GM12892 (cell line): ENCODE results near the gene BLOC1S1.
A peak's percentile ranks its signal among the peaks of the same experiment; 100 is the strongest.

Experiments
- DNase-seq: peaks from one replicate; pipeline ENCODE4 v3.0.0; 2011; ENCODE audit not compliant: insufficient read length
- FAIRE-seq: peaks from 2 replicates; lab custom pipeline; 2011; peaks lifted over from hg19 to GRCh38; lab: Jason Lieb, UNC
- POLR2A ChIP-seq: IDR thresholded peaks from 2 replicates; pipeline ENCODE4 v1.6.1; 2011; ENCODE audit warnings: low read depth, low read length, control low read depth
- POLR2AphosphoS5 ChIP-seq: IDR thresholded peaks from 2 replicates; pipeline ENCODE4 v1.6.1; 2011; ENCODE audit warnings: low read depth, low read length, control low read depth
- TAF1 ChIP-seq: IDR thresholded peaks from 2 replicates; pipeline ENCODE4 v1.6.1; 2011; ENCODE audit warnings: low read depth, mild to moderate bottlenecking, control low read depth, low read length, borderline replicate concordance

The BLOC1S1 gene

DNA sequence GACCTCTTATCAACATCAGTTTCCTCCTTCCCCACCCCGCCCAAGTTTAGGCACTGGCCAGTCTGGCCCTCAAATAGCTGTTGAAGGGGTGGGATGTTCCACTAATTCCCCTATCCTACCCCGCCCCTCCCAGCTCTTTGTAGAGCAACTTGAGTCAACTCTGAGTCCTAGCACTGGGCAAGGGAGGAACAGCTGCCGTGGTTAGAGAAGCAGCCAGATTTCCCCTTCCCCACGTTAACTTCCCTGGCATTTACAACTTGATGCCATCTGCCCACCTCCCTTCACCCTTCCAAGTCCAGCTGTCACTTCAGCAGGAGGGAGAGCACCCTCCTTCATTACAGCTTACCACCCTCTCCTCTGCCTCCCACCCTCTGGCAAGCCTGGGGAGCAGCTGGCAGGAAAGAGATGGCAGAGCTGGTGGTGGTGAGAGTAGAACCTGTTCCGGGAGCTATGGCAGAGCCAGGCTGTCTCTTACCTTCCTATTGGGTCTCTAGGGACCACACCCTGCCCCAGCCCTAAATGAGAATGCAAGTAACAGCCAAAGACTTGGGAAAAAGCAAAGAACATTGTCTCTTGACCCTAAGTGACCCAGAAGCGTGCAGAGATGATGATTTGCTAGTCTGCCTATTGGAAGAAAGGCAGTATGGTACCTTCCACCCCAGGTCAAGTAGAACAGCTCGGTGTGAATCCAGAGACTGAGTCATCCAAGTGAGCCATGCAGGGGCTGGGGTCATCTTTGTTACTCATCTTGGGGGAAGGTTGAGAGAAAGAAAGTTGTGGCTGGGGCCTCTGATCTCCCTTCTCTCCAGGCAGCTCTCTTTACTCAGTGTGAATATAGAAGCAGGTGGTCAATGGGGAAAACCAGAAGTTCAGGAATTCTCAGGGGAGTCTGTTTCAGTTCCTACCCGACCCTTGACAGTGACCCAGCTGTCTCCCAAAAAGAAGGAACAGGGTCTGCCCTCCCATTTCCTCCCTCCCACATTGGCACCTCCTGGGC lies 1.5 kb downstream of the BLOC1S1 start:
- TF ChIP-seq TAF1 (no peak), POLR2A (no peak), POLR2AphosphoS5 (no peak)
- FAIRE-seq (no peak), DNase-seq (no peak)

DNA sequence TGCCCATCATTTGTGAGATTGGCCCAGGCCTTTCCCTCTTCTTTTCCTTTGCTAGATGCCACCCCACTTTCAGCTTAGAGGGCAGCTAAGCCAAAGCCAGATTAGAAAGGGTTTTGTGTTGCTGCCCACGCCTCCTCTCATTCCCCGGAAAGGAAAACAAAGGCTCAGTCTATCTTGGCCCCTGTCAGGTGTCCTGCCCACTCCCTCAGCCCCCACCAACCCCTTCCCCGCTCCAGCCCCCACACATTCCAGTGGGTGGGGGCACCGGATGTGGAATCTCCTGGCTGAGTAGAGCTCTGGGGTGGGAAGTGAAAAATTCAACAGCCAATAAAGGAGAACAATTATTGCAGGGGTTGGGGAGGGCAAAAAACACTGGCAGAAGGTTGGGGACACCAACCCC lies 2.2 kb downstream of the BLOC1S1 start:
- FAIRE-seq = no peak
- TF ChIP-seq POLR2A (no peak), TAF1 (no peak), POLR2AphosphoS5 (no peak)
- DNase-seq = no peak

DNA sequence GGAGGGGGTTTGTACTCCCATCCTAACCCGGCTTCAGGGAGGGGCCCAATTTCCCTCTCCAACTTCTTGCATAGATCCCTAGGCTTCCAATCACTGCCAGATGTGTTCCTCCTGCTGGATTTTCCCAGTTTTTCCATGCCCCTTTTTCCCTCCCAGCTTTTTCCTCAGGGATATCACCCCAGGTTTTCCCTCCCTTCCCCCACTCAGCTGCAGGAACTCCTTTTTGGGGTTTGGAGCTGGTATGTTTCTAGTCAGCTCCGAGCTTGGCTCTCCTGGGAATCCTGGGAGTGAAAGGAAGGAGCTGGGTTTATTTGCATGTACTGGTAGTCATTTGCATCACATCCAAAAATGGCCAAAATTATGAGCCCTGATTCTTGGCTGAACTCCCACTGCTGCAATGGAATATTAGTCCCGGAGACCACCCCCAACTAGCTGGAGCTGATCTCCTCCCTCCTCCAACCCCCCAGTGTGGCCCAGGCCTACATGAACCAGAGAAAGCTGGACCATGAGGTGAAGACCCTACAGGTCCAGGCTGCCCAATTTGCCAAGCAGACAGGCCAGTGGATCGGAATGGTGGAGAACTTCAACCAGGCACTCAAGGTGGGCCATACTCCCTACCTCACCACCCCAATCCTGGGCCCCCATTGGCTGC lies 2.9 kb downstream of the BLOC1S1 start:
- TF ChIP-seq POLR2AphosphoS5 (no peak), POLR2A (no peak), TAF1 (no peak)
- FAIRE-seq (no peak), DNase-seq (no peak)

DNA sequence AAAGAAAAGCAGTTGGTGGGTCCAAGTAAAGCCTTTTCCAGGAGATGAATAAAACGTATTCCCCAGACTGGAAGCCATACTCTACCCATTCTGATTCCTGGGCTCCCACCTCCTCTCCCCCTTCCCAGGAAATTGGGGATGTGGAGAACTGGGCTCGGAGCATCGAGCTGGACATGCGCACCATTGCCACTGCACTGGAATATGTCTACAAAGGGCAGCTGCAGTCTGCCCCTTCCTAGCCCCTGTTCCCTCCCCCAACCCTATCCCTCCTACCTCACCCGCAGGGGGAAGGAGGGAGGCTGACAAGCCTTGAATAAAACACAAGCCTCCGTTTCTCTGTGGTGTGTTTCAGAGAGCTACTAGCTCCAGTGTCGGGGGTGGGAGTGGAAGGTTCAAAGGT lies 3.5 kb downstream of the BLOC1S1 start:
- DNase-seq (no peak), FAIRE-seq (no peak)
- no peak for TF ChIP-seq POLR2AphosphoS5

DNA sequence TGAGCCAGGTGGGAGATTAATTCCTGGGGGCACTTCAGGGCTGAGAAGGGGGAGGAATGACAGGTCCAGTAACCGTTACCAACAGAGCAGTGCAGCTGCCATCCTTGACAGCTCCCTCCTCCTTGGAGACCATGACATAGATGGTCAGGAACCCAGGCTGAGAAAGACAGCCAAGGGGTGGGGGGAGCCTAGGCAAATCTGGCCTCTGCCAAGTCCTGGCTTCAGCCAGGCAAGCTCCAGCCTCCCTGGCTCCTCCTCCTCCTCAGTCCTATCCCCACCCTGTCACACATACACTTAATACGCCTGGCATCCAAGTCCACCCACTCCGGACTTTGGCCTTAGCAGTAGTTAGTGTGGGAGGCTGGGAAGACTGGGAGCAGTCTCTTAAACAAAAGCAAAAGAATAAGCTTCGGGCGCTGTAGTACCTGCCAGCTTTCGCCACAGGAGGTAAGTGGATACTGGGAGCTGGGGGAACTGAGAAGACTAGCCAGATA lies 4.3 kb downstream of the BLOC1S1 start, which contains the start of gene RDH5:
RDH5 (plus strand) TSS at position 323 of the 494 bp plus-strand sequence. CDS start 792 bp downstream, outside the sequence.
- no peak for FAIRE-seq
- TF ChIP-seq POLR2A (no peak), POLR2AphosphoS5 (no peak), TAF1 (no peak)
- no peak for DNase-seq

GRCh38 chr12:55720894-55721444 lies 5.1 kb downstream of the BLOC1S1 start:
- DNase-seq = no peak
- FAIRE-seq = no peak
- TF ChIP-seq POLR2AphosphoS5 = no peak
- no peak for TF ChIP-seq TAF1
- TF ChIP-seq POLR2A = no peak

- no peak for DNase-seq
- no peak for TF ChIP-seq POLR2A
- no peak for TF ChIP-seq TAF1
- TF ChIP-seq POLR2AphosphoS5 = no peak
- FAIRE-seq = no peak
Measured at GRCh38 chr12:55721601-55722213, 5.9 kb downstream of the BLOC1S1 start.

GRCh38 chr12:55722948-55723347 lies 7.1 kb downstream of the BLOC1S1 start:
- FAIRE-seq (no peak), DNase-seq (no peak)
- TF ChIP-seq POLR2AphosphoS5 = no peak
- no peak for TF ChIP-seq POLR2A
- no peak for TF ChIP-seq TAF1

DNA sequence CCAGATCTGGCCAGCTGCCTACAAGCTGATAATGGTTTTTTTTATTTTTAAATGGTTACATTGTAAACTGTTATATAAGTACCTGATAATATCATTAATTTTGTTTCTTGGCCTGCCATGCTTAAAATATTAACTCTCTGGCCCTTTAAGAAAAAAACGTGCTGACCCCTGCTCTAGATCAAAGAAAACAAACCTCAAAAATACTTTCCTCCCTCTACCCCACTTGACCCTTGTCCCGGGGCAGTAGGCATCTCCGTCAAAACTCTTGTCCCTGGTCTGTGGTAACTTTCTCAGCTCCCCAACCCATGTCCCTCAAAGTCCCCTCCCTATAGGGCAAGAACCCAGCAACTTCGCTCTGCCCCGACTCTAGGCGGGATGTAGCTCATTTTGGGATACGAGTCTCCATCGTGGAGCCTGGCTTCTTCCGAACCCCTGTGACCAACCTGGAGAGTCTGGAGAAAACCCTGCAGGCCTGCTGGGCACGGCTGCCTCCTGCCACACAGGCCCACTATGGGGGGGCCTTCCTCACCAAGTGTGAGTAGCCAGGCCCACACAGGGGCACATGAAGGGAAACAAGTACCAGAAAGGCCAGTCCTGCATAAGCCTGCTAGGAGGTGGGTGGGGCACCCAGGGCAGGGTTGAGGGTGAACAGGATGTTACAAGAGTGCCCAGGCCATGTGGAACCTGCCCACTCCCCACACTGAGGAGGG lies 7.8 kb downstream of the BLOC1S1 start:
- FAIRE-seq = no peak
- DNase-seq = no peak
- no peak for TF ChIP-seq POLR2AphosphoS5
- peak; percentile 31; the same call in 1 of the 2 replicates for TF ChIP-seq POLR2A

DNA sequence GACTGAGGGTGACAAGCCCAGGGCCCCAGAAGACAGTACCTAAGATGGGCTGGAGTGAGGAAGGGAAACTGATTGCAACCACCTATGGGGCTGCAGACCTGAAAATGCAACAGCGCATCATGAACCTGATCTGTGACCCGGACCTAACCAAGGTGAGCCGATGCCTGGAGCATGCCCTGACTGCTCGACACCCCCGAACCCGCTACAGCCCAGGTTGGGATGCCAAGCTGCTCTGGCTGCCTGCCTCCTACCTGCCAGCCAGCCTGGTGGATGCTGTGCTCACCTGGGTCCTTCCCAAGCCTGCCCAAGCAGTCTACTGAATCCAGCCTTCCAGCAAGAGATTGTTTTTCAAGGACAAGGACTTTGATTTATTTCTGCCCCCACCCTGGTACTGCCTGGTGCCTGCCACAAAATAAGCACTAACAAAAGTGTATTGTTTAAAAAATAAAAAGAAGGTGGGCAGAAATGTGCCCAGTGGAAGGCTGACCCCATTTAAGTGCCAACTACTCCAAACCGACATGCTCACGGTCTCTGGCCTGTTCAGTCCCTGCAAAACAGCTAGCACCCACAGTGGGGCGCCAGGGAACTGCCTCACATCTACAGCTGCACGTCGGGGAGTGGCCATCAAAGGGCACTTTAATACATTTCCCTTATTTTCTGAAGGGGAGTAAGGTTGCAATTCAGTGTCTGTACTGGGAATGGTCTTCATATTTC lies 8.5 kb downstream of the BLOC1S1 start:
- no peak for DNase-seq
- TF ChIP-seq POLR2A = peak; percentile 31; the same call in 1 of the 2 replicates
- no peak for TF ChIP-seq TAF1
- peak; percentile 68 for TF ChIP-seq POLR2AphosphoS5
- FAIRE-seq = no peak

GRCh38 chr12:55724940-55725309 lies 9.1 kb downstream of the BLOC1S1 start:
- FAIRE-seq = no peak
- no peak for DNase-seq
- no peak for TF ChIP-seq POLR2A
- no peak for TF ChIP-seq TAF1
- TF ChIP-seq POLR2AphosphoS5 = no peak
